DOHH2 (cell line): ENCODE results near the gene COX11.

Experiments used
- CTCF ChIP-seq: fragments of 200-600 bp; sonication (generic); IDR thresholded peaks from one replicate; pipeline ENCODE4 v1.5.1; 2014; ENCODE audit warnings: antibody characterized with exemption, mild to moderate bottlenecking, low read depth, low read length; ENCODE audit not compliant: poor library complexity, severe bottlenecking
- EZH2phosphoT487 ChIP-seq: fragments of 200-600 bp; sonication (generic); IDR thresholded peaks from 2 replicates; pipeline ENCODE4 v1.6.1; 2017; ENCODE audit warnings: borderline replicate concordance, mild to moderate bottlenecking, antibody characterized with exemption, low read length, moderate library complexity, mixed read lengths

DNA sequence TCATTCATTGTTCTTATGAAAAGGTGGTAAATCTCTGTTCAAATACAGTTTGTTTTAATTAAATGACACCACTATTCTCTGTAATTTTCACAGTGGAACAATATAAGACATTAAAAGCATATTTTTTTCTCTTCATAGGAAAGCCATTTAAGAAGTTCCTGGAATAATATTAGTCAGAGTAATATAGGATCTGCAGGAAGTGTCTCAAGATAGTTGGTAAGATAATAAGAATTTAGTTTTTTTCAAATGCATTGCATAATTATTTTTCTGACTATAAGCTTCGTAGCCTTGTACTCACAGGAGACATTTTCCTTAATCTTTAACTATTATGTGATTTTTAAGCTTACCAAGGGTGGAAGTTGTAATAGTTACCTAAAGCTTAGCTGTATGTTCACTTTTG is 17.0 kb upstream of the COX11 start:
- TF ChIP-seq CTCF = no peak
- TF ChIP-seq EZH2phosphoT487 = no peak
